CD4-positive, alpha-beta T cell treated with Interleukin-6 at 100 ng/mL for 8 hours (primary cell): ENCODE results near the gene GPR143.
"Not testable (repeated sequence)": the region's sequence is repeated elsewhere in the genome, so short reads cannot be mapped to it uniquely, and the experiment has no call there.

Experiments
- DNase-seq: peaks from one replicate; pipeline ENCODE4 v3.0.0-alpha.2; 2020; ENCODE audit warnings: mixed read lengths, low spot score

Gene GPR143

DNA sequence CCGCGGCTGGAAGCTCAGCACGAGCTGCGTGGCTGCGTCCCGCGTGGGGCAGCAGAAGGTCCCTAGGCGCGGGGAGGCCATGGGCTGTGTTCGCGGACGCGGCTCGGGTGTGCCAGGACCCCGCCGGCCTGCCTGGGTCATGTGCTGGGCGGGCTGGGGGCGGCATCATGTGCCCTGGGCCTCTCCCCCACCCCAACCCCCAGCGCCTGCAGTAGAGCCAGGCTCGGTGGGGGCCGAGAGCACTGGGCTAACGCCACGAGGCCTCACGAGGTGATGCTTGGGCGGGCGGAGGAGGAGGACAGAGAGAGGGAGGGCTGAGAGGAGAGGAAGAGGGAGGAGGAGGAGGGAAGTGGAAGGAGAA lies at the start of gene GPR143:
Gene GPR143 (minus strand): TSS at position 111 of the 361 bp plus-strand sequence. CDS start 30 bp downstream, at position 81.
- no peak for DNase-seq

DNA sequence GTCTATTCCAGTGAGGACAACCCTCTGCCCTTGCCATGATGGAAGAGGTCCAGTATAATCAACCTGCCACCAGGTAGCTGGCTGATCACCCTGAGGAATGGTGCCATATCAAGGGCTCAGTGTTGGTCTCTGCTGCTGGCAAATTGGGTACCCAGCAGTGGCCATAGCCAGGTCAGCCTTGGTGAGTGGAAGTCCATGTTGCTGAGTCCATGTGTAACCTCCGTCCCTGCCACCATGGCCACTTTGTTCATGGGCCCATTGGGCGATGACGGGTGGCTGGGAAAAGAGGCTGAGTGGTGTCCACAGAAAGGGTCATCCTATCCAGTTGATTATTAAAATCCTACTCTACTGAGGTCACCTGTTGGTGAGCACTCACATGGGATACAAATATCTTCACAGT lies 45.4 kb upstream of the GPR143 start:
- not testable (repeated sequence) for DNase-seq

DNA sequence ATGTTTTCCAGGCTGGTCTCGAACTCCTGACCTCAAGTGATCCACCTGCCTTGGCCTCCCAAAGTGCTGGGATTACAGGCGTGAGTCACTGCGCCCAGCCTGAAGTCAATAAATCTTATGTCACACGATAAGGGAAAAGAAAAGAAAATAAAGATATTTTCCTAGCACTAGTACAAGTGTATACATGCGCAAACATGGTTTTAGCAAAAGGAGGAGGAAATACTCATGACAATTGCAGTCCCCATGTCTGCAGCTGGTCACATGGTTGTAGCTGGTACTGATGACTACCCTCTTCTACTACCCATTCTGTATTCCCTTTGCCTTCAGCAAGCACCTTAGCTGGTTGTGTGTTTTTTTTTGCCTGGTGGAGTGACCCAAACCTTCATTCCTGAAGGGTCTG lies 44.2 kb upstream of the GPR143 start:
- not testable (repeated sequence) for DNase-seq

DNA sequence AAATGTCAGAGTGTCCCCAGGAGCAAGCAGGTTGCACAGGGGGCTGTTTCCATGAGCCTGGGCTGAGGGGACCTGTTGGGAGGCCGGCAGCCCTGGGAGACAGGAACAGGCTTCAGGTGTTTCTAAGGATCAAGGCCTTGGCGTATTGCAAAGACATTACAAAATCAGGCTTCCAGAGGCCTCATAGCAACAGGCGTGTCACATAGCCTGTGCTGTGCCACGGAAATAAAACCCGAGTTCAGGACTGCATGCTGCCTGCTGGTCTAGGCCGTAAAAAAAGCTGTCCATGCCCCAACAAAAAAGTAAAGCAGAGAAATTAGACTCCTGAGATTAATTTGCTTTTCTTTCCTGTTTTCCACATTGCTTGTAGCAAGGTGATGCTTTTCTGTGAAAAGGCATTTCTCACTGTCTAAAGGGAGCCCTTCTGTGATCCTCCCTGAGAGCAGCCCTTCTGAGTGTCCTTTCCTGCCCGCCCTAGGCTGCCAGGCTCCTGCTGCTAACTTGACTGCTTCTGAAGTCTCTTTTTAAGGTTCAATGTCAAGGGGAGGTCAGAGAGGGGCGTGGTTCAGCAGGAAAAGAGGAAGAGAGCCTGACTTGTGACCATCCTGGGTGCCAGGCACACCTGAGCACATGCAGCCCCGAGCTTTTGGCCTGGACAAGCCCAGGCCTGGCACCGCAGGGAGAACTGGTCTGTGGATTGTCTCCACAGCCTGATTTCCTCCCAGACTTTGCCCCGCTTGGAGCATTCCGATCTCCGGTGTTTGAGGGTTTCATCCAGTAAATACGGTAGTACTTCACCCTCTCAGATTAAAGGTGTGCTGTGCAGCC lies 41.9 kb upstream of the GPR143 start:
- DNase-seq = no peak

DNA sequence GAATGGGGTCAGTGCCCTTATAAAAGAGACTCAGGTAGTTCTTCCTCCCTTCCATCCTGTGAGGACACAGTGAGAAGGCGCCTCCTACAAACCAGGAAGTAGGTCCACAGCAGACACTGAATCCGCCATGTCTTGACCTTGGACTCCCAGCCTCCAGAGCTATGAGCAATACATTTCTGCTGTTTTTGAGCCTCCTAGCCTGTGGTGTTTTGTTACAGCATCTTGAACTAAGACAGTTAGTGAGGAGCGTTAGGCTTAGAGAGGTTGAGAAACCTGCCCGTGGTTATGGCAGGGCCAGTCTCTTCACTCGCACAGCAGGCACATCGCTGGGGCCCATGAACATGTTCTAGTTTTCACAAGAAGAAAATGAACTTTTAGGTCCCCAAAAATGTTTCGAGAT lies 40.3 kb upstream of the GPR143 start:
- no peak for DNase-seq

DNA sequence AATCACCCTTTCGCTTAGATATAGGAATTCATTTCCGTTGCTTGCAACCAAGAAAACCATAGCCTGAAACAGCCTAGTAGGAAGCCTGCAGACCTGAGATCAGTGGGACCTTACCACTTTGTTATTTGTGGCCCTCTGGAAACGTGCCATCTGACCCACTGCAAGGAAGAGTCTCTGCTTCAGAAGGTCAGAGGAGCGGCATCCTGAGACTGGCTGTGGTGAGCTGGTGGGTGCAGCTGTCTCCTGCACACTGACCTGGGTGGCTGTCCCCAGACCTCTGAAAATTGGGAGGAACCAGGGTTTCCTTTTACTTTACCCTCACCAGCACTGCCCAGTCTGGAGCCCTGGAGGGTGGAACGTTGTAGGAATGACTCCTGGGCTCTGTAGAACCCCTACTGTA lies 38.8 kb upstream of the GPR143 start:
- DNase-seq = no peak

DNA sequence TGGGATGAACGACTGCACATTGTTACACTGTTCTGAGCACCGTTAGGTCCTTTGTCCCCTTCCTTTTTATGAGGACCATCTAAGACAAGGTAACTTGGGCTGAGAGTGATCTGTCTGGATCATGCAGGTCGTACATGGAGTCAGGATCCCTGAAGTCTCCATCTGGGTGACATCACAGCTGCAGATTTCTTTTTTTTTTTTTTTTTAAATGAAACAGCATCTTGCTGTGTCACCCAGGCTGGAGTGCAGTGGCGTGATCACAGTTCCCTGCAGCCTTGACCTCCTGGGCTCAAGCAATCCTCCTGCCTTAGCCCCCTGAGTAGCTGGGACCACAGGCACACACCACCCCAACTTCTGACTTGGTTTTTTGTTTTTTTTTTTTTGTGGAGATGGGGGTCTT lies 37.1 kb upstream of the GPR143 start:
- DNase-seq = no peak

DNA sequence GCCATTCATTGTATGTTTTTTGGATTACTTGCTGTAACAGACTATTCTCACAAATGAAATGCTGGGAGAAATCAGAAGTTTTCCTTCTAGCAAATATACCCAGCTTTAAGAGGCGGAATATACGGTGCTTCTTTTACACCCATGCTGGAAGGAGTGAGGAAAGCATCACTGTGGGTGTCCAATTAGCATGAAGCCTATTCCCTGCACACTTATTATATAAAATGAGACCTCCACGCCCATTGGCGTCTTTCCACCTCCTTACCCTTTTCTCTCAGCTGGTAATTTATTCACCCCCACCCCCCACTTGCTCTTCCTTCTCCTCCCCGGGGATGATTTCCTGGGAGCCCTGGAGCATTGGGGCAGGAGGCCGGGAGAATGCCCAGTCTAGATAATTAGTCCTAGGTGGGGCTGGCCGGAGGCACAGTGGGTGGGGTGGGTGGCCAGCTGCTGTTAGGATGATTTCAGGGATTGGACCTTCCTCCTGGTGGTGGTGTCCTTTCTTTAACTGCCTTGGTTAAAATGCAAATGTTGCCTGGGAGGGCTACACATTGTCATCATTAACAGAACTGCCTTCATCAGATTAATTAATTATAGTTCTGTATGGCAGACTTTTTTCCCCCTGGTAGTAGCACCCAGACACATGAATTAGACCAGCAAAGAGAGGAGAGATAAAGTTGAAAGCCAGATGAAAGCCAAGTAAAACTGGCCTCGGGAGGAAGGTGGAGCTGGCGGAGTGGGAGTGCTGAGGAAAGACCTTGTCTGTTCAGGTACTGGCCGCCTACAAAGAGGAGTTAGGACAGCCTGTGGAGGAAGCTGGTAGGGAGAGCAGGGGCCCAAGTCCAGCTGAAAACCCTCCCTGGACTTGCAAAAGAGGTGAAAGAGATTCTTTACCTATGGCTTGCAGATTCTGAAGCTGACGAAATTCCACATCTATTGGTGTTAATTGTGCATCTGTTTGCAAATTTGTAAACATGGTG lies 32.0 kb upstream of the GPR143 start:
- no peak for DNase-seq

DNA sequence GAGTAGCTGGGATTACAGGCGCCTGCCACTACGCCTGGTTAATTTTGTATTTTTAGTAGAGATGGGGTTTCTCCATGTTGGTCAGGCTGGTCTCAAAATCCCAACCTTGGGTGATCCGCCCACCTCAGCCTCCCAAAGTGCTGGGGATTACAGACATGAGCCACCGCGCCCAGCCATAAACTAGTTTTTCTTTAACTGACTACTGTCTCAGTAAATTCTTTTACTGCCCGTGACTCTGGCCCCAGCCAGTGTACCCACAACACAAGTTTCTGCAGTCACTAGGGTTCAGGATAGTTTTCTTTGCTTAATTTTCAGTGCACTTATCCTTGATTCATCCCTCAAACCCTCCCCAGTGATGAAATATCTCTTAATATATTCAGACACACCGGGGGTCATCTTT lies 28.8 kb upstream of the GPR143 start:
- no peak for DNase-seq

DNA sequence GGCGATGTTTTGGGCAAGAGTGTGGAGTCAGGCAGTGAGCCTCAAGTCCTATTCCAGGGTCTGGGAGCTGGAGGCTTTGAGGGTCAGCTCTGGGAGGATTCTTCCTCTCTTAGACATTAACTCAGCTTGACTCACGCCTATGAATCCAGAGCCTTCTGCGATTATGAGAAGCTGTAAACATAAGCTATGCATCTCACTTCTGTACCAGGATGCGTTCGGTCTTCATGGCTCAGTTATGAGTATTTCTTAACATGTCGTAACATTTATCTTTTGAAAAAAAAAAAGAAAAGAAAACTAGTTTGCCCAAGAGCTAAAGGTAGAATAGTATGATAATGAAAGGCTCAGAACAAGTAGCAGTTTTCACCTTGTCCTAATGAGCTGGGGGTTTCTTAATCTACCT lies 25.2 kb upstream of the GPR143 start:
- DNase-seq = no peak

DNA sequence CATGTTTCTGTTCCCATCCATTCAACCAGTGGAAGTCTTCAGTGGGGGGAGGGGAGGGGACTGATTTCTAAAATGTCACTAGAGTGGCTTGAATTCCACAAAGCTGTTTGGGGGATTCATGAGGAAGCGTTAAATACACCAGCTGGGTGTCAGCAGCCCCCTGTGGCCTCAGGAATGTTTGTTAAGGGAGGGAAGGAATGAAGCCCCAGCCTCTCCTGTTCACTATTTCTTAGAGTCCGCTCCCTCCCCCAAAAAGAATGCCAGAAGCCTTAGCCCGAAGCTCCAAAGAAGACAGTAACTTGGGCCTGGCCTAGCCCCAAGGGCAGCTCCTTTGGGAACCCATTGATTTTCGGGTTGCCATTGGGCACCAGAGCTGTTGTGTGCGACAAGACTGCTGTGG lies 23.9 kb upstream of the GPR143 start:
- no peak for DNase-seq

DNA sequence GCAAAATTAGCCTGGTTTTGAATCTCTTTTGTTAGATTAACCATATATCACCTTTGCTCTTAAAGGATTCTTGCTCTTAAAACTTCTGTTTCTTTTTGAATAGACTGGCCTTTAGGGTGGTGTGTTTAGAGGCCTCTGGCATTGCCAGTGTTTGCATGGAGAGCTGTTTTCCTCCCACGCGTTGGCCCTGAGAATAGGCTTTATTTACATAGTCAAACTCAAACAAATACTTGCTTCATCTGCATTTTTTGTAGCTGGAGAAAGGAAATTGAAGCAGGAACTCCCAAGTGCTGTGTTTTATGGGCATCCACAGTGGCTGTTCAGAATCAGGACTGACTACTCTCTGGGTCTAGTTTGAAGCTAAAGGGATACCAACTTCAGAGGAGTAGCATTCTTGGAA lies 23.3 kb upstream of the GPR143 start:
- DNase-seq = no peak

DNA sequence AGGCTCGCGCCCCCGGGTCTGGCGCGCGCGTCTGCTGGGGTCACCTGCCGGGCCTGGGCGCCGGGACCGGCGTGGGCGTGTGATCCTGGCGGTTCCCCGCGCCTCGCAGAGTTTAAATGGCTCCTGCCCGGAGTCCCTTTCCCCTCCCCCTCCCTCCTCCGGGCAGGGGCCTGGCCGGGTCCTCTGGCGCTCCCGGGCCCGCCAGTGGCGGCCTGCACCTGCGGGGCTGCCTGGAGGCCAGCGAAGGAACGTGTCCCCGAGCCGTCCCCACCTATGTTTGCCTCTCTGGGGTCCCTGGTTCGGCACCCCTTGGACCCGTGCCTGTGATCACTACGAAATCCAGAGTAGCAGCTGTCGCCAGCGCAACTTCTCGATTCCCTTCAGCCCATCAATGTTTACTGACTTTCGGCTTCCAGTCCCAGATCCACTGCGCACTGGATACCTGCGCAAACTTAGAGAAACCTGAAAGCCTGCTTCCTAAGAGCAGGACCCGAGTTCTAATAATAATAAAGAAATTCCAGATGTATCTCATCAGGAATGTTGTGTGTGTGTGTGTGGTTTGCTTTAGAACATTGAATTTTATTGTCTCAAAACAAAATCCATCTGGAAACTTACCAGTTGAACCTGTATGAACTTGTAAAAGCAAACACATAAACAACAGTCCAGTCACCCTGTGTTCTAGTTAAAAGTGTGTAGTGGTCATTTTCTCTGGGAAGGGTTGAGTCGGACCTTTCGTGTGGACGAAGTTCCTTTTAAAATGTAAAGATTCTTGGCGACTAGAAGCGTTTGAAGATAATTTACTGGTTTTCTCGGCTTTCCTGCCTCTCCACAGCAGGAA lies 21.4 kb upstream of the GPR143 start:
- no peak for DNase-seq

DNA sequence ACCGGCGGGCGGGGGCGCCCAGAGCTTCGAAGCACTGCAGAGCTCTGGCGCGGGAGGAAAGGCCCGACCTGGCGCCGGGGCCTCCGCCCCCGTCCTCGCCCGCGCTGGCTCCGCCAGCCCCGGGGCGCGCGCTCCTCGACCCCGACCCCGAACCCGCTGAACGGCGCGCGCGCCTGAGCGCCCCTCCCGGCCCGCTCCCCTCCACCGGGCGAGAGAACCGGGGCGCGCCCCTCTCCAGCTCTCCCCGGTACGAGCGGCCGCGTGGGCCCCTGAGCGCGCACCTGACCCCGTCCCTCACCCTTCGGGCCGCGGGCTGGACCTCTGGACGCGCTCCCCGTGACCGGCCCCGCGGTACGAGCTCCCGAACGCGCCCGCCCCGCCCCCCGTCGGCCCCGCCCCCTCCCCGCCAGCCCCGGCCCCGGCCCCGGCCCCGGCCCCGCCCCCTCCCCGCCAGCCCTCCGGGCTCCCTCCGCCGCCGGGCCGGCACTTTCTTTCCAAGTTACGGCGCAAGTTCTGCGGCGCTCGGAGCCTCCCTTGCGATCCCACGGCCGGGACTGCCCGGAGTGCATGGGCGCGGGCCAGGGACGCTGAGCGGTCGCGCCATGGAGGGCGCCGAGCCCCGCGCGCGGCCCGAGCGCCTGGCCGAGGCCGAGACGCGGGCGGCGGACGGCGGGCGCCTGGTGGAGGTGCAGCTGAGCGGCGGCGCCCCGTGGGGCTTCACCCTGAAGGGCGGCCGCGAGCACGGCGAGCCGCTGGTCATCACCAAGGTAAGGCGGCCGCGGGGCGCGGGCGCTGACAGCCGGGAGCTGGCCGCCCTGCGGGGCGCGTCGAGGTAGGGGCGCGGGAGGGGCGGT lies 20.5 kb upstream of the GPR143 start, which contains the start of gene SHROOM2:
Gene SHROOM2 (plus strand): TSS at position 486 of the 854 bp plus-strand sequence. CDS start 117 bp downstream, at position 603.
- DNase-seq = no peak

DNA sequence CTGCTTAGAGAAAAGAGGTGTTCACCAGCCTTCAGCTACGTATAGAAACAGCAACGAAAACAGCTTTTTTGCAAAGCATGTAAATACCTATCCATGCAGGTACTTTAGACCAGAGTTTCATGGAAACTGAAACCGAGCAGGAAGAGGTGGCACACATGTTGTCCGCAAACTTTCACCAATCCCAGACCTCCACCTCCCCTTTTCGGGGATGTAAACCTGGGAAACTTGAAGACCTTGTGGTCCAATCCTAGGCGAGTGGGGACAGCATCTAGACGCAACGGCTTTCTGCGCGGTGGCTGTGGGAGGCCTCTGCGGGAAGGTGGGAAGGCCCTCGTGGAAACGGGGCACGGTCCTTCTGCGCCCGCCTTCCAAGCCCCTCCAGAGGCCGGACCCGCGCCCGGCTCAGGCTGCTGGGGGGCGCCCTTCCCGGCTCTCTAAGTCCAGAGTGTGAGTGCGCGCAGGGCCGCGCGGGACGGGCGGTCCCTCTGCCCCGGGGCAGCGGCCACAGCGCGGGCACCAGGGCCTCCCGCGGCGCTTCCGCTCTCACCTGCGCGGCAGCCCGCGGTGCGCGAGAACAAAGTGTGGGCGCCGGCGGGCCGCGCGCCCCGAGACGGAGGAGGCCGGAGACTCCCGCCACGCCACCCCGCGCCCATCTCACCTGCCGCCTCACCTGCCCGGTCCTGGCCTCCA lies 19.8 kb upstream of the GPR143 start:
- no peak for DNase-seq

DNA sequence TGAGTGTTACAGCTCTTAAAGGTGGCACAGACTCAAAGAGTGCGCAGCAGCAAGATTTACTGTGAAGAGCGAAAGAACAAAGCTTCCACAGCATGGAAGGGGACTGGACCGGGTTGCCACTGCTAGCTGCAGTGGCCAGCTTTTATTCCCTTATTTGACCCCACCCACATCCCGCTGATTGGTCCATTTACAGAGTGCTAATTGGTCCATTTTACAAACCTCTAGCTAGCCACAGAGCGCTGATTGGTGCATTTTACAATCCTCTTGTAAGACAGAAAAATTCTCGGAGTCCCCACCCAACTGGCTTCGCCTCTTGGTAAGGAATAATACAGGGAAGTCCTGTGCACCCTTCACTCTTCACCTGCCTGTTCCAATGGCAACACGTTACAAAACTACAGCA lies 18.7 kb upstream of the GPR143 start:
- DNase-seq = no peak

DNA sequence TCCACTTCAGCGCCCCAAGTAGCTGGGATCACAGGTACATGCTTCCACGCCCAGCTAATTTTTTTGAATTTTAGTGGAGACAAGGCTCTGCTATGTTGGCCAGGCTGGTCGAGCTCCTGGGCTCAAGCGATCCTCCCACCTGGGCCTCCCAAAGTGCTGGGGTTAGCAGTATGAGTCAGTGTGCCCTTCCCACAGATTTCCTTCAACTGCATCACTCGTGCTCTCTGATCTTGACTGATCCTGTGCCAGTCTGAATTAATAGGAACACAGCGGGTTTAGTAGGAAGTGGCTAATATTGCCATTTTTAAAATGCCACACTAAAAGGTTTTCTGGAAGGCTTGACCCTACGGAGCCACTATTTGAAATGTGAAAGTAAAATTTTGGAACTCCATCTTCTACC lies 16.3 kb upstream of the GPR143 start:
- DNase-seq = no peak

DNA sequence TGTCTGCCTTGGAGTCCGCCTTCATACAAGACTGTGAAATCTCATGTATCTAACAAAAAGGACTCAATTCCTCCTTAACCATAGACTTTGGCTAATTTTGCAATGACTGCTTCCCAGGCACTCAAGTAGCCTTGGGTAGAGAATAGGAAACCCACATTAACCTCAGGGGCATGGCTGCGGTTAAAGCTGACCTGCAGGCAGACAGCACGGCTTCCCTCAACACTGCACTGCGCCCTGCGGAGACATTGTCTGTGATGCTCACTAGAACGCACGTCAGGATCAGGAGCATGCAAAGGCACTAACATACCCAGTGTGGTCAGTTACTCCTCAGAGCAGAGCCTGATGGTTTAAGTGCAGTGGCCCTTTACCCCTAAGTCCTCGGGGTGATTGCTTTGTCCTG lies 10.3 kb upstream of the GPR143 start:
- DNase-seq = no peak

DNA sequence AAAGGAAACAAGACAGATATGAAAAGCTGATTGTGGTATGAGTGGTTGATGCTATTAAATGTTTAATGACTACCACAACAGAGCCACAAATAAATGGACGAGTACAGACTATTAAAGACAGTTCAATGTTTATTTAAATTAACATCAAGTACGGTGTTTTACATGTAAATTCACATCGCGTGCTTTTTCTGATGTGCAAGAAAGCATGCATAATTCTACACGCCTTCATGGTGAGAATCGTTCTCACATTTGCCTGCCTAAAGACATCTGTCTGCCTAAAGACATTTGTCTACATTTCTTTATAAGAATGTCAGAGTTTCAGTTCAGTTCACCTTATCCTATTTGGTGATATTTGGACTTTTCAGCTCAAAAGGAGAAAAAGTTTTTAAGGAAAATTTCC lies 7.3 kb upstream of the GPR143 start:
- no peak for DNase-seq

DNA sequence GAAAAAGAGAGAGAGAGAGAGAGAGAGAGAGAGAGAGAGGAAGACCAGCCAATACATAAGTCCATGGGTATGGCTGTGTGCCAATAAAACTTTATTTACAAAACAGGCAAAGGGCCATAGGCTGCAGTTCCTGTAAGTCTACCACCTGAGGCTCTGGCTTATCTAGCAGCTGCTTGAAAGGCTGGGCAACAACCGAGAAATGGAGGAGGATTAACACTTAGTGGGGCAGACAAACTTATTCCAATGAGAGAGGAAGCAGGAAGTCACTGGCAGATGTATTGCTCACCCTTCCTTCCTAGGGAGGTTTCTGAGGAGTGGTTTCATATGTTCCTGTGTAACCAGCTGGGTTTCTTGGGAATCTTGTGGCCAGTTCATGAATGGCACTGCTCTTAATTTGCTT lies 4.7 kb upstream of the GPR143 start:
- no peak for DNase-seq
